GM21515 (cell line): ENCODE results near the gene DCAF11.

Experiments
- ATAC-seq: cut with Tn5 transposase; IDR thresholded peaks from one replicate; pipeline ENCODE4 v1.9.1; 2021; ENCODE audit not compliant: unreplicated experiment

The DCAF11 gene

DNA sequence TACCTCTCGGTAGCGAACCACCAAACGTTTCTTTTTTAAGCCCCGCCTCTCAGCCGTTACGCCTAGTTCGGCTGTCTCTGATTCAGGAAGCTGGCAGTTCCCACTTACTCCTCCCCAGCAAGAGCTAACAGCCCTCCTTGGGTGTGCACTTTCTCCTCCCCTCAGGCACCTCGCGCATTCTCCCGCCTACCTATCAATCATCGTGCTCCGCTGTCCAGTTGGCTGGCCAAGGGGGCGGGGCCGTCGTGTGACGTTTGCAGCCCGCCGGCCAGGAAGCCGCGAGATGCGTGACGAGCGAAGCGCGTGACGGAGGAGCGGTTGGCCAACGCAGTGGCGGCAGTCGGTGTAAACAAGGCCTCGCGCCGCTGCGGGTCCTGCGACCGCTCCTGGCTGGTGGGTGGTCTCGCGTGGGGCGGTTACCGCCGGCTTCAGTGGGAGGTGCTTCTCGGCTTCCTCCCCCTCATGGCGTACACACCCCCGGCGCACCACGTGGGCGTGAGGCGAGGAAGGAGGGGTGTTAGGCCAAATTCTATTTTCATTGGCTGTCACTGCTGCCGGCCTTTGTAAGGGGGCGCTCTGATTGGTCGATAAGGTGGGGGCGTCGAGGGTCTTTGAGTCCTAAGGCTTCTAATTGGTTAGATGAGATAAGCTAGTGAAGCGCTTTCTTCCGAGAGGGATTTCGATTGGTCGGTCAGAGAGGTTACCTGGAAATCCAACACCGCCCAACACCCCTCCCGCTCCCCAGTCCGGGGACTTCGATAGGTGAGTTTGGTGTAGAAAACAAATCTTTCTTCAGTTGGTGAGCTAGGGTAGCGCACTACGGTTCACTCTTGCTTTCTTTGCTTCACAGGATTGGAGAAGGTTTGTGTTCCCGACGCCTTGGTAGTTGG, at the start of gene DCAF11, which contains the start of gene NRL:
Gene DCAF11 (plus strand): TSS at position 246 of the 890 bp plus-strand sequence. CDS start 818 bp downstream, outside the sequence.
Gene NRL (minus strand): TSS at position 418 of the 890 bp plus-strand sequence. CDS start 32,101 bp downstream, outside the sequence.
- peak; percentile 82 for ATAC-seq

DNA sequence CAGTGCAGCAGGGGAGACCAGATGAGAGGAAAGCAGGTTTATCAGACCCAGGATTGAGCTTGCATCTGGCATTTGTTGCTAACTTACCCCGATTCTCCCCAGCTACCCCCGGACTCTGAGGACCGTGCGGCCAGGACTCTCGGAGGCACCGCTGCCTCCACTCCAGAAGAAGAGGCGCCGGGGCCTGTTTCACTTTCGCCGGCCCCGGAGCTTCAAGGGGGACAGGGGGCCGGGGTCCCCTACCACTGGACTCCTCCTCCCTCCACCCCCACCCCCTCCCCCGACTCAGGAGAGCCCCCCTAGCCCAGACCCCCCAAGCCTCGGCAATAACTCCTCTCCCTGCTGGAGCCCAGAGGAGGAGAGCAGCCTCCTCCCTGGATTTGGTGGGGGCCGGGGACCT, 49.7 kb upstream of the DCAF11 start:
- no peak for ATAC-seq

DNA sequence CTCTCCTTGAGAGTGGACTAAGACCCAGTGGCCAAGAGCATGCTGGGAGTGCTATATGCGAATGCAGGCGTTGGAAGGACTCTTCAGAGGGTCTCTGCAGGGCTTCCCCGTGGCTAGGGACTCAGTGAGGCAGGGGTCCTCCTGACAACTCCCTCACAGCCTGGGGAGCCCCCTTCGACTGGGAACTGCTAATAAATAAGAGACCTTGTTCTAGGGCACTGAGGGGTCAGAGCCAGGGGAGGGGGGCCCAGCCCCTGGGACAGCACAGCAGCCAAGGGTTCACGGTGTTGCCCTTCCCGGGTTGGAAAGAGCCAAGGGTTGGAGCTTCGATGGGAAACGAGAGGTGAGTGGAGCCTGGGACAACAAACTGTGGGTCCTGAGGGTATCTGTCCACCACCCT, 49.2 kb upstream of the DCAF11 start:
- ATAC-seq: no peak

DNA sequence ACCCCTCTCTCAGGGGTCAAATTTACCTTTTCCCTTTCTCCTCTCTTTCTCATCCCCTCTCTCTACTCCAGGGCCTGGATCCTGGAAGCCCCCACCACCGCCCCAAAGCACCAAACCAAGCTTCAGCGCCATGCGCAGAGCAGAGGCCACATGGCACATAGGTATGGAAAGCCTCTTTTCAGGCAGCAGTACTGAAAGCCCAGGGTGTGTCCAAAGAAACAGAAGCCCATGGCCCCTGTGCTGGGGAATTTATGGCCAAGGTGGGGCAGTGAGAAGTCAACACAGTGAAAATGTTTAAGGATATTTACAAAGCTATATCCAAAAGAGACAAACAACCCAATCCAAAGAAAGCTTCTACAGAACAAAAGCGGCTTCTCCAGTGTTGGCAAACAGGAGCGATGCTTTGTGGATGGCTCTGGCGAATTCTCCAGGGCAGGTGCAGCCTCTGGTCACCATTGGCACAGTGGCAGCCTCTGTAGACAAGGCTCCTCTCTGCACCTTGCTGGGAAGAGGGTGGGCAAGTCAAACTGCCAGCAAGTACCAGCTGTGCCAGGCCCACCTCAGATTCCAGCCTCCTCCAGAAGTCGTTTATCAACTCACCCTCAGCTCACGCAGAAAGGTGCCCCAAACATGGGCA, 48.0 kb upstream of the DCAF11 start:
- ATAC-seq: no peak

DNA sequence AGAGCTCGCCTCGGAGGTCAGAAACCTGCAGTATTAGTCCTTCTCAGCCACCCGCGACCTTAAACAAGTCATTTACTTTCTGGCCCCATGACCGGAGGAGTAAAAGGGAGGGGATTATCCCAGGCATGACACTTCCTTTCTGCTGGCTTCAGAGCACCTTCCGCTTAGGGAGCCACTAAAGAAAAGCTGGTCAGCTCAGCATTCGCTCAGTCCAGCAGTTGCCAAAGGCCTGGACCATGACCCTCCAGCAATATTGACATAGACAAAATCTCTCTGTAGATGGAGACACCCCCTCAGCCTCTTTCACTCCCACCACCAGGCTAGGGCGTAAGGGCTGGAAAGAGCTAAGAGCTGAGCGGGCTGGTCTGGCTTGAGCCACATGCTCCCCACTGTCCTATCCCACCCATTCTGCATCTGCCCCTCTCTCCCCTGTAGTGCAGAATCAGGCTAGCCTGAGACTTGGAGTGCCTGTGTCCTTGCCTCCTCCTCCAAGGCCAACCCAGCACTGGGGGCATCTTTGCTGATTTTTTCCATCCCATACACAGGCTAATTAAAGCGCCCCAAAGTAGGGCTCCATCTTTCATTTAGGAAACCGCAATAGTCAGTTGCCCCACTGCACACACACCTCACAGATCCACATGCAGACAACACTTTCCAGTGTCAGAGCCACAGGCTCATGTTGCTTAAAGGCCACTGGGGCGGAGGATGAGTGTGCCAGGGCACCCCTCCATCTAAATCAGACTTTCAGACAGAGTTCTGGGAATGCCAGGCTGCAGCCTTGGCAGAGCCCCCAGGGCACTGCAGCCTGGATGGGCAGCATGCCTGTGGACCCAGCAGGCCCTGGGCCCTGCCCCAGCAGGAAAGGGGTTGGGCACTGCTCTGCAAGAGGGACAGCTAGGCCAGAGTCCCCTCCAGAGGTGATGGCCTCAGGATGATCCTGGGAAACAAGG, 47.2 kb upstream of the DCAF11 start:
- no peak for ATAC-seq

DNA sequence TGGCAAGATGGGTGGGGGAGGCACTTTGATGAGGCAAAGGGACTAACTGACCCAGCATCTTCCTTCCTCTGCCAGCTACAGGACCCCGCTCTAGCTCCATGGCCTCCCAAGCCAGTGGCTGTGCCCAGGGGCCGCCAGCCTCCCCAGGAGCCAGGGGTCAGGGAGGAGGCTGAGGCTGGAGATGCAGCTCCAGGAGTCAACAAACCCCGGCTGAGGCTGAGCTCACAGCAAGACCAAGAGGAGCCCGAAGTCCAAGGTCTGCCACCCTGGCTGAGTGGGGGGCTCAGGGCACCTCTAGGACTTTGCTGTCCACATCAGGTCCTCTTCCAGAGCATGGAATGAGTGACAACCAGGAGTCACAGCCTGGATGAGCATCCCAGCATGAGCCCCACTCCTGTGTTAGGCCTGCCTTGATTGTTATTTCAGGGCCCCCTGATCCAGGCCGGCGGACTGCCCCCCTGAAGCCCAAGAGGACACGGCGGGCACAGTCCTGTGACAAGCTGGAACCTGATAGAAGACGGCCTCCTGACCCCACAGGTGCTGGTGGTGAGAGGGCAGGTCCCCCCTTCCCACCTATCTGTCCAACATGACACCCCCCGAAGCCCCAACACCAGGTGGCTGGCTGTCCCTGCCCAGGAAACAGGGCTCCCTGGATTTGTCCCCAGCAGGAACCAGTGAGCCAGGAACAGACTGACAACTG, 45.7 kb upstream of the DCAF11 start:
- no peak for ATAC-seq

DNA sequence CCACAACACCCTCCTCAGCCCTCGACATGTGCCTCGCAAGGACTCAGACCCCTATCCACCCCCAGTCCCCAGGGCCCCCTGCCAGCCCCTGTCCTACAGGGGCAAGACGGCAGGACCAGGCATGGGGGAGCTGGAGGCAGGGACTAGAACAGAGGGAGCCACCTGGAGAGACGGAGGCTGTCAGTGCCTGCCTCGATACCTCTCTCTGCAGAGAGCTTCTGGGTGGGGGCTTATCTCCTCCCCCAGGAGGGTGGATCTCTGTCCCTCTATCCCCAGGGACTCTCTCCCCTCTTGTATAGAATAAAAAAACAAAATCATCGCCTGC, 45.2 kb upstream of the DCAF11 start:
- ATAC-seq: no peak

DNA sequence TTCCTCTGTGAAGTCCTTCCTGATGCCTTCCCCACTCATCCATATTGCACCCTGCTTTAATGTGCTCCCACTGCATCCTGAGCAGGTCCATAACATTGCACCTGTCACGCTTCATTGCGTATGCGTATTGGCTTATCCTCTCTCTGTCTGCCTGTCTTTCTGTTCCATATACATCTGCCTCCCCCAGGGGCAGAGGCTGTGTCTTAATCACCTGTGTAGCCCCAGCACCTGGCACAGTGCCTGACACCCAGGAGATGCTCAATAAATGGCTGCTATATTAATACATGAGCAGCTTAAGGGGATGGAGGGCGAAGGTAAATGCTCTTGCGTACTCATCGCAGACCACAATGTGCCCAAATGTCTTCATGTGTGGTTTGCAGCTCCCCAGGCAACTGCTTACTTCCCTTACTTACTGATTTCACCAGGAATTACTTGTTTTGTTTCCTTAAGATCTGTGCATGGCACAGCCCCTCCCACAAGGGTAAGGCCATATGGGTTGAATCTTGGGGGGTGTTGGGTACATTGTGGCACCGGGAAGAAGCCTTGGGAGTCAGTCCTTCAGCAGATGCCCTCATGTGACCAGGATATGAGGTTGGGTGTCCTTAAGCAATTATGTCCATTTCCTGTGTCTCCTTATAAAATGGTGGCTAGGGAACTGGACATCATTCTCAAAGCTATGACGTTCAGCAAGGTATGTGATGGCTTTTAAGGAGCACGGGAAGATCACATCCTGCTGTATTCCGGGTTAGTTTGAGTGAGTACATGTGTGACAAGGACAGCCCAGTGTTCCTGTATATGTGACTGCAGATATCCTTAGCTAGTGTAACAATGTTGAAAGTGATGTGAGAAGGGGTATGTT, 44.1 kb upstream of the DCAF11 start:
- ATAC-seq: no peak

DNA sequence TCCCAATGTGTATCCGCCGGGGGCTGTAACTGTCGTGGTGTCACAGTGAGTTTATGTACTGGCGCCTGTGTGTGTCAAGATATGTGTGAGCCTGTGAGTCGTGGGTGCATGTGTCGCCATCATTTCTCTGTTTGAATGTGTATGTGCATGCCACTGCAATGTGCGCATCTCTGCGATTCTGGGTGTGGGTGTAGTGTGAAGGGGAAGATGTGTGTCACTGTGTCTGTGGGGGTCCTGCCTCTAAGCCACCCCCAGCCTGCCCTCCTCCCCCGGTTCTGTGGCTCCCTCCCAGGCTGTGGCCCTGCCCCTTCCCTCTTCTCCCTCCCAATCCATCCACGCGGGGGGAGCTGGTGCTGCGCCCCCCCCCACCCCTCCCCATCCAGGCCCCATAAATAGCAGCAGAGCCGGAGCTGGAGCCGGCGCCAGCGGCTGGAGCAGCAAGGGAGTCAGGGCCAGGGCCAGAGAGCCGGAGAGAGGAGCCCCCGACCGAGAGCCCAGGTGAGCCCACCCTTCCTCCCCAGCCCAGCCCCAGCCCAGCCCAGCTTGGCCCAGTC, 43.4 kb upstream of the DCAF11 start, which contains the start of gene CPNE6:
Gene CPNE6 (plus strand): TSS at position 419 of the 554 bp plus-strand sequence. CDS start 1,375 bp downstream, outside the sequence.
- ATAC-seq: no peak

DNA sequence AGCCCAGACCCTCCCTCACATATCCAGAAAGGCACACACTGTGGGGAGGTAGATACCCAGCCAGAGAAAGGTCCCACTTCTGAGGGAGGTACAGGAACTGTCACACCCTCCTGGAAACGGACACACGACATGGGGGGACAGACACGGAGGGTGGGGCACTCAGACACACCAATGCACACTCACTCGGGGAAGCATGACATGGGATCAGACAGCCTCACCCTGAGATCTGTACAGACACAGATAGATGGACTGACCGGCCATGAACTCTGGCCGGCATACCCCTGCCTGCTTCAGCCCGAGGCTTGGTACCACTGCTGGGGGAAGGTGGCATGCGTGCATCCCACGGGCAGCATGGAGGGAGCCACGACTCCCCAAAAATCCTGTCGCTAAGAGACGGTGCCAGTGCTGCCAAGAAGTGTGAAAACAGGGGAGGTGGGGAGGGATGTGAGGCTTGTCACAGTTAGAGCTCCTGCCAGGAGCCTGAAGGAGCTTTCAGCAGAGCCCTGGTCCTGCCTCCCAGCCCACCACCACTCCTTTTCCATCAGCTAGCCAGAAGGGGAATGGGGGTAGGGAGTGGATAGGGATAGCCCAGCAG, 42.6 kb upstream of the DCAF11 start:
- ATAC-seq: no peak

DNA sequence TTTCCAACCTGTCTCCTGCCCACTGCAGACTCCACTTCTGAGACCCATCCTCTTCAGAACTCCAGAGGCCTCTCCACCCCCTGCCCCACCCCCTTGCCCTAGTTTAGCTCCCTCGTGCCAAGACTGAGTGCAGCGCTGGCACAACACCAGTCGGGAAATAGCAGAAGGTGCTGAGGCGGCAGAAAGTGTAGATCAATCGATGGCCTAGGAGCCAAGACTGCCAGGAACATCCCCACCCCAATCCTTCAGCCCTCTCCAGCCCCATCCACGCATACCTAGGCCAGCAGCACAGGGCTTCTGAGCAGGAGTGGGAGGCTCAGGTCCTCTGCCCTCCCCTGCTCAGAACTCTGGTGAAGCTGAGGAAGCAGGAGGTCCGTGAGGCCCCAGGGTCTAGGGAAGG, 42.1 kb upstream of the DCAF11 start:
- ATAC-seq: no peak

DNA sequence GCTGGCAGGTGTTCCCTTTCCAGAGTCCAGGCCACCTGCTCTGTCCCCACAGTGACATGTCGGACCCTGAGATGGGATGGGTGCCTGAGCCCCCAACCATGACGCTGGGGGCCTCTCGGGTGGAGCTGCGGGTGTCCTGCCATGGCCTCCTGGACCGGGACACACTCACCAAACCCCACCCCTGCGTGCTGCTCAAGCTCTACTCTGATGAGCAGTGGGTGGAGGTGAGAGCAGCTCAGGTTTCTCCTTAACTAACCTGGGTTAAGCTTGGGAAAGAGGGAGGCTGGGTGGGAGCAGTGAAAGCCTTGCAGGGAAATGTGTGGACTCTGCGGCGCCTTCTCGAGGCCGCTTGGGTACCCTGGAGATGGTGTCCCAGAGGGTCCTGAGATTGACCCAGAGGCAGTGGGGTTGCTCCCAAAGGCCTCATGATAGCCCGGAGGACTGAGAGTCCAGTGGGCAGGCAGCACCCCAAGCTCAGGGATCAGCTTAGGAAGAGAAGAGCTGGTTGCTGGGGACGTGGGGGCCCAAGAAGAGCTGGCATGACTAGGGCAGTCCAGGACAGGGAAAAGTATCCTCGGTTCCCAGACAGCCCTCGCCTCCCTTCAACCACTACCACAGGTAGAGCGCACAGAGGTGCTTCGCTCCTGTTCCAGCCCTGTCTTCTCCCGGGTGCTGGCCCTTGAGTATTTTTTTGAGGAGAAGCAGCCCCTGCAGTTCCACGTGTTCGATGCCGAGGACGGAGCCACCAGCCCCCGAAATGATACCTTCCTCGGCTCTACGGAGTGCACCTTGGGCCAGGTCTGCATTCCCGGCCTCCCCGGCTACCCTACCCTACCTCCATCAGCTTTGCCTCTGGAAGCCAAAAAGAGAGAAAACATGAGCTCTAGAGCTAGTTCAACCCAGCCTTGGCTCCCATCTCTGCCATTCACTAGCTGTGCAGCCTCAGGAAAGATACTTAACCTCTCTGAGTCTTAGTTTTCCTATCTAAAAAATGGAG, 41.4 kb upstream of the DCAF11 start:
- ATAC-seq: no peak

DNA sequence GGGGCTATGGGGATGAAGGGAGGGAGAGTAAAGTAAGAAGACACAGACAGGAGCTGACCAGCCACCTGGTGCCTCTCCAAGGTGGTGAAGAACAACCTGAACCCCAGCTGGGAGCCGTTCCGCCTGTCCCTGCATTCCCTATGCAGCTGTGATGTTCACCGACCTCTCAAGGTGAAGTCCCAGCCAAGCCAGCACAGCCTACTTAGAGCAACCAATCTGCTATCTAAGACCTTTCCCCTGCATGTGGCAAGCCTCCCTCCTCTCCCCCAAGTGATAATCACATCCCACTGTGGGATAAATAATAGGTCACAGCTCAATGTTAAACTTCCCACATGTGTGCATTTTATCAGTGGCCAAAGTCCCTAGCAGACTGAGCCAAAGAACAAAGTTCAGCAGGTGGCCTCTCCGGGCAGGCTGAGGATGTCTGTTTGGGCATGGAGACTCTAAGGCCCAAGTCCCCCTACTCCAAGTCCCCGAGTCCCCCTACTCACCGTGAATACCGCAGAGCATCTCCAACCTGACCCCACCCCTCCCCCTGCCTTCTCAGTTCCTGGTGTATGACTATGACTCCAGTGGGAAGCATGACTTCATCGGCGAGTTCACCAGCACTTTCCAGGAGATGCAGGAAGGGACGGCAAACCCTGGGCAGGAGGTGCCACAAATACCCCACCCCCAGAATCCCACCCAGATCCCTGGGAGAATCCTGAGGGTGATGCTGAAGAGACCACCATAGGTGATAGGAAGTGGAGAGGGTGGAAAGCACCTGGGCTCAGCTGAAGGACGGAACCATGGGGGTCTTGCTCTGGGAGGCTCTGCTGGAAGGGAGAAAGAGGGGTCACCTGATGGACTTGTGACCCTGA, 39.7 kb upstream of the DCAF11 start:
- no peak for ATAC-seq

DNA sequence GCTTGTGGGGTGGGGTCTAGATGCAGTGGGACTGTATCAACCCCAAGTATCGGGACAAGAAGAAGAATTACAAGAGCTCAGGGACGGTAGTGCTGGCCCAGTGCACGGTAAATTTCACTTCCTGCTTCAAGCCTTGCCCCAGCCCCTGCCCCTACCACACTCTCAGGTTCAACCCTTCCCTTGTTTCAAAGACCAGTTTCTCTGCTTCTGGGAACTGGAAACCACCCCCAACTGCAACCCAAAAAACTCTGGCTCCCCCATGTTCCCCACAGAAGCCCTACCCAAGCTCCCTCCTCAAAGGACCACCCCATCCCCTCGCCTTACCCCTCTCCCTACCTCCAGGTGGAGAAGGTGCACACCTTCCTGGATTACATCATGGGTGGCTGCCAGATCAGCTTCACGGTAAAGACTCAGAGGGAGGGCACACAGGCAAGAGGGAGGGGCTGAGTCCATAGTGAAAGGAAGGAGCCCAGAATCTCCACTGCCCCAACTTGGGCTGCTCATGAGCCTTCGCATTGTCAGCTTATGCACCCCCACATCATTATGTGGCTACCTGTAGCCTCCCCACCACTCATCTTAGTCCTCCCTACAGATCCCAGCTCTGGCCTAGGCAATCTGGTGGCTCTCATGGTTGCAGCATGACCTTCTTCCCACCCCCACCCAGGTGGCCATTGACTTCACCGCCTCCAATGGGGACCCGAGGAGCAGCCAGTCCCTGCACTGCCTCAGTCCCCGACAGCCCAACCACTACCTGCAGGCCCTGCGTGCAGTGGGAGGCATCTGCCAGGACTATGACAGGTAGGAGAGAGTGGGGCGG, 38.9 kb upstream of the DCAF11 start:
- no peak for ATAC-seq

DNA sequence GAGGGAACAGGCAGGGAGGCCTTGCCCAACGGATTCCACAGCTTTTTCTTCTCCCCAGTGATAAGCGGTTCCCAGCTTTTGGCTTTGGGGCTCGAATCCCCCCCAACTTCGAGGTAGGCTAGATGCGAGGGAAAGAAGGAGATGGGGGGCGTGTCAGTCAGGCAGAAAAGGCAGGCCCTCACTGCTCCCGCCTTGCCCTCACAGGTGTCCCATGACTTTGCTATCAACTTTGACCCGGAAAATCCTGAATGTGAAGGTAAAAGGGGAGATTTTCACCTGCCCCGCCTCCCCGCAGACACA, 38.3 kb upstream of the DCAF11 start:
- ATAC-seq: no peak

DNA sequence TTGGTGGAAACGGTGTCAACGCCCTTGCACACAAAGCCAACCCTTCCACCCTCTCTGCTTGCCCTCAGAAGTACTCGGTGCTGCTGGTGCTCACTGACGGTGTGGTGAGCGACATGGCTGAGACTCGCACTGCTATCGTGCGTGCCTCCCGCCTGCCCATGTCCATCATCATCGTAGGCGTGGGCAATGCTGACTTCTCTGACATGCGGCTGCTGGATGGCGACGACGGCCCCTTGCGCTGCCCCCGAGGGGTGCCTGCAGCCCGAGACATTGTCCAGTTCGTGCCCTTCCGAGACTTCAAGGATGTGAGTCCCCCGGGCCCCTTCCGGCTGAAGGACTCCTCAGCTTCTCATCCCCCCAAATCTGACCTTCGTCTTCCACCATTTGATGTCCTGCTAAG, 37.5 kb upstream of the DCAF11 start:
- ATAC-seq: no peak
